Panc1 (cell line): Measurements from ENCODE around the gene FBF1. TPM values are rescaled to one million over a fixed set of nuclear protein-coding genes. Genes with fewer than 3 reads are reported as not detected.

ENCODE experiments used
- ATAC-seq: fragments of 200-7000 bp; cut with Tn5 transposase; 2 replicates; pipeline ENCODE4 v1.9.1; 2020; ENCODE audit warnings: mild to moderate bottlenecking, moderate library complexity
- BruUV-seq: library from RNA; stranded (reverse); fragments of 400-500 nt; replicated peaks from 2 replicates; lab custom pipeline; 2021; lab: Mats Ljungman, UMichigan
- CTCF ChIA-PET: fragments of 300-600 bp; sonication (Branson Sonifier 250); formaldehyde crosslinking; loops from one replicate; lab custom pipeline; 2022; ENCODE audit warnings: antibody characterized with exemption; lab: Charles Lee
- POLR2A ChIA-PET: fragments of 300-600 bp; sonication (Branson Sonifier 250); formaldehyde crosslinking; loops from one replicate; lab custom pipeline; 2022; ENCODE audit warnings: antibody characterized with exemption; lab: Charles Lee
- DNase-seq: peaks from one replicate; pipeline ENCODE4 v3.0.0-alpha.2; 2010; ENCODE audit warnings: low read depth, low spot score
- H3K27ac ChIP-seq: 2 replicates; pipeline ENCODE4 v1.5.1; 2011; ENCODE audit warnings: mild to moderate bottlenecking, low read length, inconsistent platforms
- H3K27me3 ChIP-seq: fragments of 200-500 bp; sonication (Bioruptor generic); 2 replicates; pipeline ENCODE4 v1.6.0; 2014; ENCODE audit warnings: low read length, inconsistent platforms; ENCODE audit not compliant: control insufficient read depth, insufficient read depth
- H3K36me3 ChIP-seq: fragments of 200-500 bp; sonication (Bioruptor generic); 2 replicates; pipeline ENCODE4 v1.5.1; 2014; ENCODE audit warnings: inconsistent platforms, mild to moderate bottlenecking, low read length, moderate library complexity; ENCODE audit not compliant: control insufficient read depth, insufficient read depth
- H3K4me1 ChIP-seq: 2 replicates; pipeline ENCODE4 v1.5.1; 2011; ENCODE audit warnings: inconsistent platforms, mild to moderate bottlenecking, low read length, moderate library complexity; ENCODE audit not compliant: control insufficient read depth, insufficient read depth
- H3K4me3 ChIP-seq, 2 experiments: 2 replicates each; pipeline ENCODE4 v1.5.1; 2011 to 2012; ENCODE audit warnings: low read depth in 2 of 2, low read length in 2 of 2, mild to moderate bottlenecking in 2 of 2, inconsistent platforms in 1 of 2, moderate library complexity in 1 of 2
- H3K9me3 ChIP-seq: fragments of 200-500 bp; sonication (Bioruptor generic); 2 replicates; pipeline ENCODE4 v1.5.1; 2014; ENCODE audit warnings: low read depth, mild to moderate bottlenecking, inconsistent platforms, low read length, moderate library complexity; ENCODE audit not compliant: control insufficient read depth, insufficient read depth
- CTCF ChIP-seq: fragments of 450-650 bp; IDR thresholded peaks from 2 replicates; pipeline ENCODE4 v1.5.1; 2017; ENCODE audit warnings: mild to moderate bottlenecking
- POLR2AphosphoS5 ChIP-seq: IDR thresholded peaks from 2 replicates; pipeline ENCODE4 v1.6.1; 2012; ENCODE audit warnings: mild to moderate bottlenecking, low read depth, low read length, moderate library complexity
- REST ChIP-seq, 2 experiments: IDR thresholded peaks; 2 replicates each; pipeline ENCODE4 v1.6.1; 2011 to 2012; ENCODE audit warnings: low read depth in 2 of 2, control low read depth in 1 of 2, low read length in 1 of 2, mild to moderate bottlenecking in 1 of 2, moderate library complexity in 1 of 2; ENCODE audit not compliant: insufficient read depth in 1 of 2
- SIN3A ChIP-seq: IDR thresholded peaks from 2 replicates; pipeline ENCODE4 v1.6.1; 2012; ENCODE audit warnings: low read depth, mild to moderate bottlenecking, low read length, moderate library complexity, borderline replicate concordance; ENCODE audit not compliant: insufficient read depth
- TCF7L2 ChIP-seq: IDR thresholded peaks from 2 replicates; pipeline ENCODE4 v1.6.1; 2011; ENCODE audit warnings: mild to moderate bottlenecking, low read depth, low read length, inconsistent platforms
- in situ Hi-C: cut with HindIII; loops from 2 replicates; pipeline ENCODE4 v1.10.0; 2016; ENCODE audit warnings: low sequenced_read_pairs, low pct_unique_long_range_greater_than_20kb
- intact Hi-C: fragments of 100-400 bp; cut with micrococcal nuclease; formaldehyde crosslinking; loops from one replicate; pipeline ENCODE4 v1.10.0; 2022; ENCODE audit not compliant: unreplicated experiment
- total RNA-seq: library from RNA; stranded (reverse); gene quantifications from one replicate; pipeline ENCODE4 v1.2.1, GENCODE V29; 2021; ENCODE audit not compliant: unreplicated experiment

FBF1 gene
- total RNA-seq, 1 experiment from 2014 or later: 32.5 TPM

- Histone ChIP-seq H3K9me3 (no peaks in the 10 kb centered on the region), H3K27me3 (no peaks in the 10 kb centered on the region), H3K27ac (peak overlapping the region; percentile 88; the same call in 1 of the 2 replicates), H3K4me3 (no peak overlapping the region), H3K36me3 (no peaks in the 10 kb centered on the region; the same call in 1 of the 2 replicates), H3K4me1 (peaks cover 37% of the 10 kb centered on the region)
- intact Hi-C loops: no loop called here
- BruUV-seq: no TSS peak
- POLR2A ChIA-PET: interaction anchor here (0.6 kb wide), 1 partner anchor 12 kb away, joined by 3 read pairs; no protein-coding TSS in a partner anchor
- in situ Hi-C loops: no loop called here
- no peak for DNase-seq
- CTCF ChIA-PET: interaction anchor here (0.6 to 1.0 kb wide), 2 partner anchors 13 to 122 kb away, joined by 3 to 6 read pairs; no protein-coding TSS in a partner anchor
- TF ChIP-seq SIN3A (no peak), TCF7L2 (no peak), REST (IDR thresholded peaks at IDR 0.05; ENCODE audit: insufficient read depth in 1 of 2, low read depth in 2 of 2, low read length in 1 of 2) (peak; percentile 68 to 73), POLR2AphosphoS5 (no peak; the same call in 1 of the 2 replicates), CTCF (no peak)
- no peak for ATAC-seq
These were observed 66.3 kb downstream of the FBF1 start for GRCh38 chr17:75874323-75875181.

GRCh38 chr17:75873587-75874322, 67.1 kb downstream of the FBF1 start:
- TF ChIP-seq REST (IDR thresholded peaks at IDR 0.05; ENCODE audit: insufficient read depth in 1 of 2, low read depth in 2 of 2, low read length in 1 of 2) (no peak), POLR2AphosphoS5 (no peak), SIN3A (no peak), CTCF (no peak), TCF7L2 (no peak)
- Histone ChIP-seq H3K27me3 (no peaks in the 10 kb centered on the region), H3K4me1 (peaks cover 41% of the 10 kb centered on the region), H3K9me3 (no peaks in the 10 kb centered on the region), H3K36me3 (no peaks in the 10 kb centered on the region; the same call in 1 of the 2 replicates), H3K4me3 (no peak overlapping the region), H3K27ac (peak overlapping the region; percentile 60)
- ATAC-seq (no peak), DNase-seq (no peak)
- in situ Hi-C loops (no loop called here), intact Hi-C loops (no loop called here)
- CTCF ChIA-PET: interaction anchor here (1.0 to 1.2 kb wide), 2 partner anchors 13 to 18 kb away, joined by 3 to 5 read pairs; partner anchors contain the start of gene WBP2
- no TSS peak for BruUV-seq
- POLR2A ChIA-PET: interaction anchor here (0.6 to 1.5 kb wide), 2 partner anchors 13 to 18 kb away, joined by 3 to 4 read pairs; partner anchors contain the start of gene WBP2
